Astrocyte of the spinal cord (primary cell): Measurements from ENCODE around the gene ZNF292.

ENCODE experiments used
- DNase-seq: peaks from one replicate; pipeline ENCODE4 v3.0.0; 2011; ENCODE audit warnings: low read depth, low spot score
- H3K4me3 ChIP-seq: 2 replicates; pipeline ENCODE4 v1.5.1; 2011; ENCODE audit warnings: low read depth, mild to moderate bottlenecking, low read length, moderate library complexity
- CTCF ChIP-seq: IDR thresholded peaks from 2 replicates; pipeline ENCODE4 v1.5.1; 2012; ENCODE audit warnings: low read depth, mild to moderate bottlenecking, low read length, inconsistent platforms
- in situ Hi-C: cut with HindIII; loops from 2 replicates; pipeline ENCODE4 v1.10.0; 2017; ENCODE audit warnings: low sequenced_read_pairs

ZNF292 gene

GRCh38 chr6:87264481-87264880, 109.1 kb downstream of the ZNF292 start:
- TF ChIP-seq CTCF = no peak
- in situ Hi-C loops = no loop called here
- no peak overlapping the region for H3K4me3 ChIP-seq
- DNase-seq = no peak

- in situ Hi-C loops = no loop called here
Observed at GRCh38 chr6:87274660-87275274, 119.4 kb downstream of the ZNF292 start.

GRCh38 chr6:87276624-87277023, 121.3 kb downstream of the ZNF292 start:
- DNase-seq = no peak
- in situ Hi-C loops = no loop called here
- H3K4me3 ChIP-seq = no peak overlapping the region
- no peak for TF ChIP-seq CTCF

More at GRCh38 chr6:87274660-87275274, 119.4 kb downstream of the ZNF292 start:
- peak; percentile 77 for DNase-seq
- no peak for TF ChIP-seq CTCF
- H3K4me3 ChIP-seq = no peak overlapping the region

GRCh38 chr6:87277123-87277522, 121.8 kb downstream of the ZNF292 start:
- in situ Hi-C loops = no loop called here
- H3K4me3 ChIP-seq = no peak overlapping the region
- DNase-seq = no peak
- no peak for TF ChIP-seq CTCF

- no peak overlapping the region for H3K4me3 ChIP-seq
- DNase-seq = no peak
- in situ Hi-C loops = no loop called here
- no peak for TF ChIP-seq CTCF
Observed at GRCh38 chr6:87279196-87279595, 123.8 kb downstream of the ZNF292 start.

- no peak overlapping the region for H3K4me3 ChIP-seq
- no peak for TF ChIP-seq CTCF
- in situ Hi-C loops = no loop called here
- peak; percentile 10 for DNase-seq
Observed at GRCh38 chr6:87281426-87281825, 126.1 kb downstream of the ZNF292 start.
